ENCODE data around the gene NACC2.
"Not testable (repeated sequence)": the region's sequence is repeated elsewhere in the genome, so short reads cannot be mapped to it uniquely, and the experiment has no call there.

The NACC2 gene

GRCh38 chr9:135968601-135969000 is 126.5 kb downstream of the NACC2 start:
- CTCF ChIA-PET = interaction anchor here (0.8 to 6.8 kb wide), 31 partner anchors 8 to 360 kb away, joined by 3 to 195 read pairs (median 6); partner anchors contain the start of genes NACC2, TMEM250 and UBAC1
- no peak overlapping the region for H3K4me3 ChIP-seq (ENCODE audit: low read depth, low read length)
- DNase-seq (ENCODE audit: low read depth, low spot score) = no peak
- POLR2A ChIA-PET = interaction anchor here (1.7 kb wide), 1 partner anchor 154 kb away, joined by 4 read pairs; no protein-coding TSS in a partner anchor
- no peak for TF ChIP-seq CTCF (IDR thresholded peaks at IDR 0.05; ENCODE audit: insufficient read depth, low read length, missing control alignments)

GRCh38 chr9:135968083-135968476 is 127.0 kb downstream of the NACC2 start:
- ChIA-PET POLR2A (interaction anchor here (1.7 kb wide), 1 partner anchor 154 kb away, joined by 4 read pairs; no protein-coding TSS in a partner anchor), CTCF (interaction anchor here (0.8 to 6.8 kb wide), 29 partner anchors 8 to 365 kb away, joined by 3 to 195 read pairs (median 5); partner anchors contain the start of genes NACC2, TMEM250 and UBAC1)
- DNase-seq (ENCODE audit: low read depth, low spot score) = no peak
- no peak for TF ChIP-seq CTCF (IDR thresholded peaks at IDR 0.05; ENCODE audit: insufficient read depth, low read length, missing control alignments)
- H3K4me3 ChIP-seq (ENCODE audit: low read depth, low read length) = no peak overlapping the region

- ChIA-PET CTCF (interaction anchor here (0.6 to 6.8 kb wide), 24 partner anchors 9 to 363 kb away, joined by 3 to 195 read pairs (median 6); partner anchors contain the start of genes NACC2 and TMEM250), POLR2A (interaction anchor here (1.7 kb wide), 1 partner anchor 155 kb away, joined by 4 read pairs; no protein-coding TSS in a partner anchor)
- not testable (repeated sequence) for DNase-seq (ENCODE audit: low read depth, low spot score); H3K4me3 ChIP-seq (ENCODE audit: low read depth, low read length)
These were observed 128.2 kb downstream of the NACC2 start for GRCh38 chr9:135966916-135967260.

- ChIA-PET POLR2A (no interaction called here), CTCF (interaction anchor here (1.3 to 6.8 kb wide), 3 partner anchors 10 to 157 kb away, joined by 5 to 195 read pairs (median 30); partner anchors contain the start of gene NACC2)
- H3K4me3 ChIP-seq (ENCODE audit: low read depth, low read length) = no peak overlapping the region
- DNase-seq (ENCODE audit: low read depth, low spot score) = no peak
- no peak for TF ChIP-seq CTCF (IDR thresholded peaks at IDR 0.05; ENCODE audit: insufficient read depth, low read length, missing control alignments)
These were observed 129.8 kb downstream of the NACC2 start for GRCh38 chr9:135965124-135965756.

- ChIA-PET POLR2A (no interaction called here), CTCF (interaction anchor here (0.8 to 6.1 kb wide), 3 partner anchors 19 to 158 kb away, joined by 3 to 42 read pairs (median 4); no protein-coding TSS in a partner anchor)
- TF ChIP-seq CTCF (IDR thresholded peaks at IDR 0.05; ENCODE audit: insufficient read depth, low read length, missing control alignments) = no peak
- no peak for DNase-seq (ENCODE audit: low read depth, low spot score)
- H3K4me3 ChIP-seq (ENCODE audit: low read depth, low read length) = no peak overlapping the region
These were observed 131.2 kb downstream of the NACC2 start for GRCh38 chr9:135963938-135964337.

- no peak overlapping the region for H3K4me3 ChIP-seq (ENCODE audit: low read depth, low read length)
- ChIA-PET CTCF (interaction anchor here (0.8 to 6.1 kb wide), 3 partner anchors 20 to 159 kb away, joined by 3 to 42 read pairs (median 4); no protein-coding TSS in a partner anchor), POLR2A (no interaction called here)
- no peak for TF ChIP-seq CTCF (IDR thresholded peaks at IDR 0.05; ENCODE audit: insufficient read depth, low read length, missing control alignments)
- DNase-seq (ENCODE audit: low read depth, low spot score) = no peak
These were observed 131.8 kb downstream of the NACC2 start for GRCh38 chr9:135963338-135963737.
